A673 (cell line): ENCODE results near the gene HOOK2.

Source experiments
- EZH2 ChIP-seq: fragments of 200-600 bp; sonication (generic); IDR thresholded peaks from 2 replicates; pipeline ENCODE4 v1.6.1; 2017; ENCODE audit warnings: borderline replicate concordance, low read depth, mild to moderate bottlenecking, mixed read lengths, antibody characterized with exemption, low read length; ENCODE audit not compliant: poor library complexity, severe bottlenecking
- TF ChIP-seq, protein P1 (sequence below): fragments of 300-800, 200-600 bp; sonication (generic); conservative IDR thresholded peaks from 2 replicates; pipeline ENCODE4 v1.5.1; 2017; ENCODE audit warnings: low read depth, mild to moderate bottlenecking, antibody characterized with exemption, low read length, moderate library complexity, mixed read lengths

DNA sequence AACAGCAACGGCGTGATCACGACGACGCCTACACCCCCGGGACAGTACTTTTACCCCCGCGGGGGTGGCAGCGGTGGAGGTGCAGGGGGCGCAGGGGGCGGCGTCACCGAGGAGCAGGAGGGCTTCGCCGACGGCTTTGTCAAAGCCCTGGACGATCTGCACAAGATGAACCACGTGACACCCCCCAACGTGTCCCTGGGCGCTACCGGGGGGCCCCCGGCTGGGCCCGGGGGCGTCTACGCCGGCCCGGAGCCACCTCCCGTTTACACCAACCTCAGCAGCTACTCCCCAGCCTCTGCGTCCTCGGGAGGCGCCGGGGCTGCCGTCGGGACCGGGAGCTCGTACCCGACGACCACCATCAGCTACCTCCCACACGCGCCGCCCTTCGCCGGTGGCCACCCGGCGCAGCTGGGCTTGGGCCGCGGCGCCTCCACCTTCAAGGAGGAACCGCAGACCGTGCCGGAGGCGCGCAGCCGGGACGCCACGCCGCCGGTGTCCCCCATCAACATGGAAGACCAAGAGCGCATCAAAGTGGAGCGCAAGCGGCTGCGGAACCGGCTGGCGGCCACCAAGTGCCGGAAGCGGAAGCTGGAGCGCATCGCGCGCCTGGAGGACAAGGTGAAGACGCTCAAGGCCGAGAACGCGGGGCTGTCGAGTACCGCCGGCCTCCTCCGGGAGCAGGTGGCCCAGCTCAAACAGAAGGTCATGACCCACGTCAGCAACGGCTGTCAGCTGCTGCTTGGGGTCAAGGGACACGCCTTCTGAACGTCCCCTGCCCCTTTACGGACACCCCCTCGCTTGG is 16.9 kb upstream of the HOOK2 start:
- TF ChIP-seq, protein P1, sequence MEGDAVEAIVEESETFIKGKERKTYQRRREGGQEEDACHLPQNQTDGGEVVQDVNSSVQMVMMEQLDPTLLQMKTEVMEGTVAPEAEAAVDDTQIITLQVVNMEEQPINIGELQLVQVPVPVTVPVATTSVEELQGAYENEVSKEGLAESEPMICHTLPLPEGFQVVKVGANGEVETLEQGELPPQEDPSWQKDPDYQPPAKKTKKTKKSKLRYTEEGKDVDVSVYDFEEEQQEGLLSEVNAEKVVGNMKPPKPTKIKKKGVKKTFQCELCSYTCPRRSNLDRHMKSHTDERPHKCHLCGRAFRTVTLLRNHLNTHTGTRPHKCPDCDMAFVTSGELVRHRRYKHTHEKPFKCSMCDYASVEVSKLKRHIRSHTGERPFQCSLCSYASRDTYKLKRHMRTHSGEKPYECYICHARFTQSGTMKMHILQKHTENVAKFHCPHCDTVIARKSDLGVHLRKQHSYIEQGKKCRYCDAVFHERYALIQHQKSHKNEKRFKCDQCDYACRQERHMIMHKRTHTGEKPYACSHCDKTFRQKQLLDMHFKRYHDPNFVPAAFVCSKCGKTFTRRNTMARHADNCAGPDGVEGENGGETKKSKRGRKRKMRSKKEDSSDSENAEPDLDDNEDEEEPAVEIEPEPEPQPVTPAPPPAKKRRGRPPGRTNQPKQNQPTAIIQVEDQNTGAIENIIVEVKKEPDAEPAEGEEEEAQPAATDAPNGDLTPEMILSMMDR, result no peak
- TF ChIP-seq EZH2, result no peak
